SKM-1 (cell line): Measurements from ENCODE around the gene UGCG.
"Not testable (repeated sequence)": the region's sequence is repeated elsewhere in the genome, so short reads cannot be mapped to it uniquely, and the experiment has no call there.

Experiments used
- DNase-seq: peaks from one replicate; lab custom pipeline; 2025; ENCODE audit not compliant: unreplicated experiment; lab: John Stamatoyannopoulos, UW

Gene UGCG

DNA sequence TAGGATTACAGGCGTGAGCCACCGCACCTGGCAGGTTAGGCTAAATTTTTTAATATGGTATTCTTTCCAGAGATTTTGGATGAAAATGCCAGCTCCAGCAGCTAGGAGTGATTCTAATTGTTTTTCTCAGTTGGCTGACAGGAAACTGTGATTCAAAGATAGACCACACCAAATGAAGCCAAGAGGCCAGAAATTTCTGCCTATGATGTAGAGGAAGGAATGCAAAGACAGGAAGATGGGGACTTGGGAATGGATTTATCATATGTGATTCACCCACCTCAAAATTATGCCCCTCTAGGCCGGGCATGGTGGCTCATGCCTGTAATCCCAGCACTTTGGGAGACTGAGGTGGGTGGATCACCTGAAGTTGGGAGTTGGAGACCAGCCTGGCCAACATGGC is 53.3 kb downstream of the UGCG start:
- no peak for DNase-seq

- no peak for DNase-seq
These were observed 55.9 kb downstream of the UGCG start for GRCh38 chr9:111952559-111952958.

DNA sequence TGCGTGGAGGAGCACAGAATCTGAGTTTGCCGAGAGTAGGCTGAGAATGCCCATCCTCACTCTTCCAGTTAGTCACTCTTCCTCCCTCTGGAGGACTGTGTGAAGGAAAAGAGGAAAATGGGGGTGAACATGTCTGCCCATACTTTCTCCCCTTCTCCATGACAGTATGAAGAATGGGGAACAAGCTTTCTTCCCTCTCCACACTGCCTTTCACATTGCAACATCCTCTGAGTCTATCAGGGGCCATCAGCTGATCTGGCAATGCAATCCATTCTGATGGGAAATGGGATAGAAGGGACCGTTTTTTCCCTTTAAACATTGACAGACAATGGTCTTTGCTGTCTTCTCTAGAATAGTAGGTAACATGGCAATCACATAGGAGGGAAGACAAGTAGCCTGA is 56.8 kb downstream of the UGCG start:
- DNase-seq = no peak

DNA sequence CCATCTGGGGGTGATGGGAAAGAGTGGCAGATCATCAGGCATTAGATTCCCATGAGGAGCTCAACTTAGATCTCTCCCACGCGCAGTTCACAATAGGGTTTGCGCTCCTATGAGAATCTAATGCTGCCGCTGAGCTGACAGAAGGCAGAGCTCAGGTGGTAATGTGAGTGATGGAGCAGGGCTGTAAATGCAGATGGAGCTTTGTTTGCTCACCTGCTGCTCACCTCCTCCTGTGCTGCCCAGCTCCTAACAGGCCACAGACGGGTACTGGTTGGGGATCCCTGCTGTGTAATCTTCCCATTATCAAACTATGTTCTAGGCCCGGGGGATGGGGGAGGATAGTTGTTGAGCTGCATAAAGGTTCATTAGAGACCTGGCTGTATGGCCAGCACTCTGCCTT is 58.4 kb downstream of the UGCG start:
- no peak for DNase-seq

- DNase-seq = no peak
These were observed 61.4 kb downstream of the UGCG start for GRCh38 chr9:111957856-111958631.

DNA sequence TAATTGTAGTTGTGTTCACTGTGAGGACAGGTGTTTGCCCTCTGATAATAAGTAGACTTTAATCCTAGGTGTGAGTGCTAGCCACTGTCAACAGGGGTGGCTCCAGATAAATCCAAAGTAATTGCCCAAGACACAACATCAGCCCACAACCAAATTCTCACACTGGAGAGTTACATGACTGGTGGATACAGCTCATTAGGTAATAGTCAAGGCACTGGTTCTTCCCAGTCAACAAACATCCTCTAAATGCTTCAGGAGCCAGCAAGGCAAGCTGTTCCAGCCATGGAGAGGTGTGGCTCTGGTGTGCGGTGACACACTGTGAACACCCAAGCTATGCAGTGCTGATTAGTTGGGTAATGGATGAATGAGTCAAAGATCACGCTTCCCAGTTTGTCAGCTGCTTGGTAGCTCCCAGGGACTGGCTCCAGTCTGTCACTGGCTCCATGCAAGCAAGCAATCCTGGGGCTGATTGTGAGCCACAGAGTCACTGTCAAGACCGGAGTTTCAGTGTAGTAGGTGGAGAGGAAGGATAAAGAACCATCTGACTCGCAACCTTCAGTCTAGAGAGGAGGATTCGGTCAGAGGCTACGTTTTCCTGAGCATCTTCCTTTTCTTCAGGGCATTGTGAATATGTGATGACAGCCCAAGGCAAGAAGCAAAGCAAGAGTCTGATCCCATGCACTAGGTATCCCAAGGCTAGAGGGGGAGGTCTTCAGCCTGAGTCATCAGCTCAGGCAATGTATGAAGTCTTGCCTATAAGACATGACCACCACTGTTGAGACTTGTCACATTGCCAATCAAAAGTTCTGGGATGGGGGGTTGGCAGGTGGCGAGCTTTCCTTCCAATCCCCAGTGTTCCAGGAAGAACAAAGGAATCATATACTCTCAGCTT is 63.1 kb downstream of the UGCG start:
- no peak for DNase-seq

GRCh38 chr9:111960485-111960884 is 63.9 kb downstream of the UGCG start:
- DNase-seq = not testable (repeated sequence)

- no peak for DNase-seq
These were observed 64.4 kb downstream of the UGCG start for GRCh38 chr9:111961009-111961408.

DNA sequence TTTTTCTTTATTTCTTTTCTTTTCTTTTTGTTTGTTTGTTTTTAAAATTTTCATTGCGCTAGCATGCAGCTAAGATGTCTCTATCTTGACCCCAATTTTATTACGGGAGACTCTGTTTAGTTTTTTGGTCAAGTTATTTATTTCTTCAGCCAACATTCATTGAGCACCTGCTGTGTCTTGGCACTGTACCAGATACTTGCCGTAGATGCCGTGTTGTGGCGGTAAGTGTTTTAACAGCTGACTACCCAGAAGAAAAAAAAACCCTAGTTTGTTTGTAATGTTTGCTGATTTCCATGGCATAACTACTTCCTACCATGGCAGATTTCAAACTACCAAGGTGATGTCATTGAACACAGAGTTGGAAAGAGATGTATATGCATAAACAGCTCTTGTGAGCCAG is 65.0 kb downstream of the UGCG start:
- no peak for DNase-seq

DNA sequence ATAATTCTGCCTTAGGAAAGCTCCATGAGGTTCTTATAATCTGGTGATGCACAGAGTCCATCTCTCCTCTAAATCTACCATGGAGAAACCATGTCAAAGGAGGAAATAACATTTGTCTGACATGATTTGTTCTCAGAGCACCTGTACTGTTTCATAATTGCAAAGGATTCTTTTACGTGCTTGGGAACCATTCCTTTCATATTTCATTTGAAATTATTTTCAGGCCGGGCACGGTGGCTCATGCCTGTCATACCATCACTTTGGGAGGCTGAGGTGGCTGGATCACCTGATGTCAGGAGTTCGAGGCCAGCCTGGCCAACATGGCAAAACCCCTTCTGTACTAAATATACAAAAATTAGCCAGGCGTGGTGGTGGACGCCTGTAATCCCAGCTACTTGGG is 65.4 kb downstream of the UGCG start:
- no peak for DNase-seq

- no peak for DNase-seq
These were observed 67.4 kb downstream of the UGCG start for GRCh38 chr9:111963995-111964394.

DNA sequence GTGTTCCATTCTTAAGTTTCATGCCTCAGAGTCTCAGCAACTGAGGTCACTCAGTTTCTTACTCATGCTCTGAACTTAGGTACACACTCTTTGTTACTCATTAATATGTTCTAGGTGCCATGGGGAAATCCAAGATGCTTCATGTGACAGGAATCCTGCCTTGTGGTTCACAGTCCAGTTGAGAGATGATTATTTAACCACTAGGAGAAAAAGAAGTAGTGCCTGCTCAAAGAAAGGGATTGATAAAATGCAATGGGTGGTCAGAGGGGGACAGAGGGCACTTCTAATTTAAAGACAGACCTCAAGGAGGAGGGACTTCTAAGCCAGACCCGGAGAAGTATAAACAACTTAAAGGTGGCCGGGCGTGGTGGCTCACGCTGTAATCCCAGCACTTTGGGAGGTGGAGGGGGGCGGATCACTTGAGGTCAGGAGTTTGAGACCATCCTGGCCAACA is 69.0 kb downstream of the UGCG start:
- no peak for DNase-seq

DNA sequence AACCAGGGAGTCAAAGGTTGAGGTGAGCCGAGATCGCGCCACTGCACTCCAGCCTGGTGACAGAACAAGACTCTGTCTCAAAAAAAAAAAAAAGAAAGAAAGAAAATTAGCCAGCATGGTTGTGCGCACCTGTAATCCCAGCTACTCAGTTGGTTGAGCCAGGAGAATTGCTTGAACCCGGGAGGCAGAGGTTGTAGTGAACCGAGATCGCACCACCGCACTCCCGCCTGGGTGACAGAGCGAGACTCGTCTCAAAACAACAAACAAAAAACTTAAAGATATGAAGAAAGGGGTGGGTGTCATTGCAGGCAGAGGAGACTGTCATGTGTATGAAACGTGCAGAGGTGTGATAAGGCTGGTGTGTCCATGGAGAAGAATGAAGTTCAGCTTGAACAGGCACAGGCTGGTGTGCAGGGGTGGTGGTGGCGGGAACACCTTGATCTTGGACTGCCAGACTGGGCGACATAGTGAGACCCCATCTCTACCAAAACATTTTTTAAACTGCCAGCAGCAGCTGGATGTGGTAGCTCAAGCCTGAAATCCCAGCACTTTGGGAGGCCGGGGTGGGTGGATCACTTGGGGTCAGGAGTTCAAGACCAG is 69.6 kb downstream of the UGCG start:
- no peak for DNase-seq

DNA sequence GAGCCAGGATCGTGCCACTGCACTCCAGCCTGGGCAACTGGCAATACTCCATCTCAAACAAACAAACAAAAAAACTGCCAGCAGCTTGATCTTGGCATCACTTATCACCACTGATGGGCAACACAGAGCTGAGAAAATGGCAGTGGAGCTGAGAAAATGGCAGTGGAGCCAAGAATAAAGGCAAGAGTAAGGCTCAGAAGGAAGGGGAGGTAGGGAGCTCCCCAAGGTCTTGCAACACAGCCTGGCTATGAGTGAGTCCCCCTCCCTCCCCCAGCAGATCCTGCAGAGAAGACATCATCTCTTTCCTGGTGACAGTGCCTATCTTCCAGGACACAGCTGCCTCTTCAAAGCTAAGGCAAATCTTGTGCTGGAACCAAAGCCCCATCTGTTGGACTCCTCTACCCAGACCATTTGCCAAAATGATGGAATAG is 70.3 kb downstream of the UGCG start:
- DNase-seq = no peak

DNA sequence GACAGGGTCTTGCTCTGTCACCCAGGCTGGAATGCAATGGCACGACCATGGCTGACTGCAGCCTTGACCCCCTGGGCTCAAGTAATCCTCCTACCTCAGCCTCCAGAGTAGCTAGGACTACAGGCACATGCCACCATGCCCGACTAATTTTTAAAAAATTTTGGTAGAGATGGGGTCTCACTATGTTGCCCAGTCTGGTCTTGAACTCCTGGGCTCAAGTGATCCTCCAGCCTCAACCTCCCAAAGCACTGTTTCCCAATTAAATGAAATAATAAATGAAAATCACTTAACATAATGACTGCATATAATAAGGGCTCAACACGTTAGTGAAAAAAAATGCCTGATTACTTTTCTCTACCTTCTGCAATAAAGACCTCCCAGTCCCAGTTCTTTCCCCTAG is 71.0 kb downstream of the UGCG start:
- no peak for DNase-seq

DNA sequence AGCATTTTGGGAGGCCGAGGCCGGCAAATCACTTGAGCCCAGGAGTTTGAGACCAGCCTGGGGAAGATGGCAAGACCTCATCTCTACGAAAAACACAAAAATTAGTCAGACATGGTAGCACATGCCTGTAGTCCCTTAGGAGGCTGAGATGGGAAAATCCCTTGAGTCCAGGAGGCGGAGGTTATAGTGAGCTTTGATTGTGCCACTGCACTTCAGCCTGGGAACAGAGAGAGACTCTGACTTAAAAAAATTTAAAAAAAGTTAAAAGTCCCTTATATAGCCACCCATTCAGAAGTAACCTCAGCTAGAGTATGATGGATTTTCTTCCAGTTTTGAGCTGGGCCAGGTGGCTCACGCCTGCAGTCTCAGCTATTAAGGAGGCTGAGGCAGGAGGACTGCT is 72.4 kb downstream of the UGCG start:
- no peak for DNase-seq

DNA sequence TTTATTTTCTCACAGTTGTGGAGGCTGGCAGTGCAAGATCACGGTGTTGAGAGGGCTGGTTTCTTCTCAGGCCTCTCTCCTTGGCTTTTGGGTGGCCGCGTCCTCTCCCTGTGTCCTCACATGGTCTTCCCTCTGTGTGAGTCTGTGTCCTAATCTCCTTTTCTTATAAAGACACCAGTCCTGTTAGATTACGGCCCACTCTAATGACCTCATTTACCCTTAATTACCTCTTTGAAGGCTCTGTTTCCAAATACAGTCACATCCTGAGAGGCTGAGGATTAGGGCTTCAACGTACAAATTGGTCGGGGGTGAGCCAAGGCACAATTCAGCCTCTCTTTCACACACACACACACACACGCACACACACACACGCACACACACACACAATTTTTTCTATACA is 73.0 kb downstream of the UGCG start:
- DNase-seq = no peak

- DNase-seq = no peak
These were observed 74.2 kb downstream of the UGCG start for GRCh38 chr9:111970827-111971226.

DNA sequence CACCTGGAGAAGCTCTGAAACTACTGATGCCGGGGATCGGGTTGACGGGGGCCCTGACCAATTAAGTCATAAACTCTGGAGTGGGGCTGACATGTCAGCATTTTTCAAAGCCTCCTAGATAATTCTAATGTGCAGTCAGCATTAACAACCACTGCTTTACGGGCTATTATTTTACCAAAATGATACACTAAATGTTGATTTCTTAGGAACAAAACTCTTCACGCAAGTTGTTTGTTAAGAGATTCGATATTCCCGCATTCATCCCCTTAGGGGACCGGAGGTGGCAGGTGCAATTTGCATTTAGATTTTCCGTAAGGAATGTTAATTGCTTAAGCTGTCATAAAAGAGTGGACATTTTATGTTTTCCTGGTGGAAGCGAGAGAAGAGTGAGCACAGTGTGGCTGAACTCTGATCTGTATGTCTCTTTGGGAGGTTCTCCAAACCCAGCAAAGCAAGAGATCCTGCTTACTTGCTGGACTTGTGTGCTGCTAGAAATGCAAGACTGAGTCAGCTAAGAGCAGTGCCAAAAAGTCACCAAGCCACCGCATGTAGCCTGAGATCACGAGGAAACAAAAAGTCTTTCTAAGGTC is 77.6 kb downstream of the UGCG start:
- no peak for DNase-seq

DNA sequence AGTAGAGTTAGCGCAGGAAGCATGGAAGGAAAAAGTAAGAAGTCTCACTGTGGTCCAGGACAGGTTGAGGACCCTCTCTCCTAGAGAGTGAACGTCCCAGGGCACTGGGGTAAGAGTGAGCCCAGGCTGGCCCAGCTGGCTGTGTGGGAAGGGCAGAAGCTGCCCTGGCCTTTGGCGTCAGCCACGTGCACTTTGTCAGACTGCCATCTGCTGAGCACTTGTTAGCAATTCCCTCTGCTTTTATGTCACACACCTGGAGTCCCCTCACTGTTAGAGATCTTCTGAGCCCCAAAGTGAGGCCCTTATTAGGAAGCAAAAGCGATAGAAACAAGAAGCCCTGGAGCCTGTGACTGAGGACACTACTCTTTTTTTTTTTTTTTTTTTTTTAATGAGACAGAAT is 79.1 kb downstream of the UGCG start:
- DNase-seq = no peak

- DNase-seq = no peak
These were observed 82.0 kb downstream of the UGCG start for GRCh38 chr9:111978616-111979015.
